ENCODE results near the gene RAPGEF2. TPM values are rescaled to one million over a fixed set of nuclear protein-coding genes. Genes with fewer than 3 reads are reported as not detected.

RAPGEF2 gene
- total and polyA plus RNA-seq, 2 donors from 2014 or later: 6.9 to 50.6 TPM

DNA sequence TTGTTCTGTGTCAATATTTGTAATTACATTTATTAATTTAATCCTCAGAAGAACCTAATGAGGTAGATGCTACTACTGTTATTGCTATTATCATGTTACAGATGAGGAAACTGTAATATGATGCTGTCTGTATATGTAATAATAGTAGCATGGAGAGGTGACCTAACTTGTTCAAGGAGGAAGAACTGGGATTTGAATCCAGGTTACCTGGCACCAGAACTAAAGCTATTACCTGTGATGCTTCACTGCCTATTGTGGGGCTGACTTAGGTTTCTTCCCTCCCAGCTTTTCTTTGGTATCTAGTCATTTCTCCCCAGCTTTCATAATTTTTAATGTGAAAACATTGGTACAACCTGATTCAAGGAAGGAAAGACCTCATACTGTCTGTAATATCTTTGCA, 43.6 kb downstream of the RAPGEF2 start:
- no peak overlapping the region for H3K4me3 ChIP-seq (ENCODE audit: low read length in 3 of 3)
- DNase-seq (no peak), FAIRE-seq (no peak)
- H3K9me3 ChIP-seq (ENCODE audit: control insufficient read depth in 2 of 3, insufficient read depth in 1 of 3, low read length in 3 of 3): no peaks in the 10 kb centered on the region
- no peak overlapping the region for H3K9ac ChIP-seq (ENCODE audit: low read length in 3 of 3)
- H3K27me3 ChIP-seq (ENCODE audit: control insufficient read depth, insufficient read depth, low read length): no peaks in the 10 kb centered on the region
- H3K36me3 ChIP-seq (ENCODE audit: control insufficient read depth in 2 of 3, insufficient read depth in 3 of 3, low read length in 3 of 3): no peaks in the 10 kb centered on the region
- no peak overlapping the region for H3K27ac ChIP-seq (ENCODE audit: low read depth in 2 of 2, low read length in 2 of 2)
- TF ChIP-seq, protein P1, sequence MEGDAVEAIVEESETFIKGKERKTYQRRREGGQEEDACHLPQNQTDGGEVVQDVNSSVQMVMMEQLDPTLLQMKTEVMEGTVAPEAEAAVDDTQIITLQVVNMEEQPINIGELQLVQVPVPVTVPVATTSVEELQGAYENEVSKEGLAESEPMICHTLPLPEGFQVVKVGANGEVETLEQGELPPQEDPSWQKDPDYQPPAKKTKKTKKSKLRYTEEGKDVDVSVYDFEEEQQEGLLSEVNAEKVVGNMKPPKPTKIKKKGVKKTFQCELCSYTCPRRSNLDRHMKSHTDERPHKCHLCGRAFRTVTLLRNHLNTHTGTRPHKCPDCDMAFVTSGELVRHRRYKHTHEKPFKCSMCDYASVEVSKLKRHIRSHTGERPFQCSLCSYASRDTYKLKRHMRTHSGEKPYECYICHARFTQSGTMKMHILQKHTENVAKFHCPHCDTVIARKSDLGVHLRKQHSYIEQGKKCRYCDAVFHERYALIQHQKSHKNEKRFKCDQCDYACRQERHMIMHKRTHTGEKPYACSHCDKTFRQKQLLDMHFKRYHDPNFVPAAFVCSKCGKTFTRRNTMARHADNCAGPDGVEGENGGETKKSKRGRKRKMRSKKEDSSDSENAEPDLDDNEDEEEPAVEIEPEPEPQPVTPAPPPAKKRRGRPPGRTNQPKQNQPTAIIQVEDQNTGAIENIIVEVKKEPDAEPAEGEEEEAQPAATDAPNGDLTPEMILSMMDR (IDR thresholded peaks at IDR 0.05; ENCODE audit: borderline replicate concordance, extremely low read depth, insufficient read depth): no peak
- H3K4me1 ChIP-seq (ENCODE audit: control insufficient read depth in 2 of 3, insufficient read depth in 2 of 3, low read depth in 1 of 3, low read length in 3 of 3): peaks cover 4 to 11% (median 9%) of the 10 kb centered on the region in 3 donors
- intact Hi-C loops (cut with DNase I): no loop called here

DNA sequence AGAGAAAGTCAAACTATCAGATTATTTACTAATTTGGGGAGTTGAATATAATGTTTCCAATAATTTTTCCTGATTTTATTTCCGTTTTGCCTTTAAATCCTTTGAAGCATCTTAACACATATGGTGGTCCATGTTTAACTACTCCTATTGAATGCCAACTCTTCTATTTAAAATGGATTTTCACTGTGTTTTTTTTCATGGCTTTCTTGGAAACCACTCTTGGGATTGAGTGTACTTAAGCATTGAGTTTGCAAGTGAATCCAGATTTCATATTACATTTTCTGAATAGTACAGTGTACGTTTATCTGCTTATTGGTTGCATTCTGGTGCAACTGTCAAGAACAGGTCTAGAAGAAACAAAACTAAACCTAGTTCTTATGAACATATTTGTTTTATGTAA, 45.6 kb downstream of the RAPGEF2 start:
- no peaks in the 10 kb centered on the region for H3K27me3 ChIP-seq (ENCODE audit: control insufficient read depth, insufficient read depth, low read length)
- H3K4me3 ChIP-seq (ENCODE audit: low read length in 3 of 3): no peak overlapping the region
- no peak overlapping the region for H3K27ac ChIP-seq (ENCODE audit: low read depth in 2 of 2, low read length in 2 of 2)
- H3K9ac ChIP-seq (ENCODE audit: low read length in 3 of 3): no peak overlapping the region
- intact Hi-C loops (cut with DNase I): no loop called here
- H3K36me3 ChIP-seq (ENCODE audit: control insufficient read depth in 2 of 3, insufficient read depth in 3 of 3, low read length in 3 of 3): no peaks in the 10 kb centered on the region
- FAIRE-seq (no peak), DNase-seq (no peak)
- TF ChIP-seq, protein P1 (IDR thresholded peaks at IDR 0.05; ENCODE audit: borderline replicate concordance, extremely low read depth, insufficient read depth): no peak
- peaks cover 4 to 11% (median 9%) of the 10 kb centered on the region in 3 donors for H3K4me1 ChIP-seq (ENCODE audit: control insufficient read depth in 2 of 3, insufficient read depth in 2 of 3, low read depth in 1 of 3, low read length in 3 of 3)
- H3K9me3 ChIP-seq (ENCODE audit: control insufficient read depth in 2 of 3, insufficient read depth in 1 of 3, low read length in 3 of 3): no peaks in the 10 kb centered on the region

DNA sequence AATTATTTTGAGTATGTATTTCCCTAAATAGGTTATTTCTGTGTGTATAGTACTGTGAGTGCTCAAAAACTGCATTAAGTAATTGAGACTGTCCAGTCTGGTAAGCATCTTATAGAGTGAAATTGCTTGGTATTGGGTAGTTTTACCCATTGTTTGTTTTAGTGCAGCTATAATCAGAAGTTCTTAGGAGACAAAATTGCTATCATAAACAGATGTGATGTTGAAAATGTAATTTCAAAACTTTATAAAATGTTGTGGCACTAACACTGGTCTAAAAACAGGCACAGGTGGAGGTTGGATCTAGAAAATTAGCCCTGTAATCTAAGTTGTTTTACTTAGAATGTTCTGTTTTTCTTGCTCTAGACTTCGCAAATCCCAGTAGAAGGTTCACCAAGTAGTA, 46.8 kb downstream of the RAPGEF2 start:
- Histone ChIP-seq H3K36me3 (ENCODE audit: control insufficient read depth in 2 of 3, insufficient read depth in 3 of 3, low read length in 3 of 3) (no peaks in the 10 kb centered on the region), H3K27ac (ENCODE audit: low read depth in 2 of 2, low read length in 2 of 2) (no peak overlapping the region), H3K4me1 (ENCODE audit: control insufficient read depth in 2 of 3, insufficient read depth in 2 of 3, low read depth in 1 of 3, low read length in 3 of 3) (peaks cover 4 to 14% (median 9%) of the 10 kb centered on the region in 3 donors), H3K4me3 (ENCODE audit: low read length in 3 of 3) (no peak overlapping the region), H3K9ac (ENCODE audit: low read length in 3 of 3) (no peak overlapping the region), H3K9me3 (ENCODE audit: control insufficient read depth in 2 of 3, insufficient read depth in 1 of 3, low read length in 3 of 3) (no peaks in the 10 kb centered on the region), H3K27me3 (ENCODE audit: control insufficient read depth, insufficient read depth, low read length) (no peaks in the 10 kb centered on the region)
- DNase-seq (no peak), FAIRE-seq (no peak)
- TF ChIP-seq, protein P1 (IDR thresholded peaks at IDR 0.05; ENCODE audit: borderline replicate concordance, extremely low read depth, insufficient read depth): no peak
- intact Hi-C loops (cut with DNase I): no loop called here

DNA sequence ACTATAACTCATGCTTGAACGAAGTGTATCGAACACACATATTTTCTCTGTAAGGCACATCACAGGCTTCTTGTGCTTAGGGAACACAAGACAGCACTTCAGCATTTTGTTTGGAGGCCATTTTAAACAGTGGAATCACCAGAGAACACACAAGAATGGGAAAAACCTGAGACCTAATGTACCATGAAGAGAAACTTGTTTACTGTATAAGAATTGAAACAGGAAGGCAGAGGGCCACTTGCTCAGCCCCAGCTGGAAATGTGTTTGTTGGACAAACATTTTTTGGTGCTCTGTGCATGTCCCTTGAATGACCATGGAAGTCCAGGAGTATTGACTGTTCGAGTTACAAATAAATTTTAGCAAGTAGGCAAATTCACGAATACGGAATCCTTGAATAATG, 47.5 kb downstream of the RAPGEF2 start:
- TF ChIP-seq, protein P1 (IDR thresholded peaks at IDR 0.05; ENCODE audit: borderline replicate concordance, extremely low read depth, insufficient read depth): no peak
- Histone ChIP-seq H3K4me3 (ENCODE audit: low read length in 3 of 3) (no peak overlapping the region), H3K9me3 (ENCODE audit: control insufficient read depth in 2 of 3, insufficient read depth in 1 of 3, low read length in 3 of 3) (no peaks in the 10 kb centered on the region), H3K27ac (ENCODE audit: low read depth in 2 of 2, low read length in 2 of 2) (peak overlapping the region in 1 of 2 donors; percentile 18), H3K9ac (ENCODE audit: low read length in 3 of 3) (no peak overlapping the region), H3K4me1 (ENCODE audit: control insufficient read depth in 2 of 3, insufficient read depth in 2 of 3, low read depth in 1 of 3, low read length in 3 of 3) (peaks cover 4 to 21% (median 9%) of the 10 kb centered on the region in 3 donors), H3K27me3 (ENCODE audit: control insufficient read depth, insufficient read depth, low read length) (no peaks in the 10 kb centered on the region), H3K36me3 (ENCODE audit: control insufficient read depth in 2 of 3, insufficient read depth in 3 of 3, low read length in 3 of 3) (no peaks in the 10 kb centered on the region)
- intact Hi-C loops (cut with DNase I): no loop called here
- peak in 3 of 5 donors; percentile 26 to 72 (median 68) for DNase-seq
- FAIRE-seq: no peak

Data from kidney (tissue), 14 donors.